OCI-LY7 (cell line): Measurements from ENCODE around the gene ANKRD45. TPM values are rescaled to one million over a fixed set of nuclear protein-coding genes. Genes with fewer than 3 reads are reported as not detected.
"Not testable (repeated sequence)": the region's sequence is repeated elsewhere in the genome, so short reads cannot be mapped to it uniquely, and the experiment has no call there.

Source experiments
- BruUV-seq: library from RNA; stranded (reverse); fragments of 400-500 nt; replicated peaks from 2 replicates; lab custom pipeline; 2021; lab: Mats Ljungman, UMichigan
- CTCF ChIA-PET: fragments of 300-600 bp; sonication (Branson Sonifier 250); formaldehyde crosslinking; loops from one replicate; lab custom pipeline; 2022; ENCODE audit warnings: antibody characterized with exemption; ENCODE audit not compliant: unreplicated experiment; lab: Charles Lee
- POLR2A ChIA-PET: fragments of 300-600 bp; sonication (Branson Sonifier 250); formaldehyde crosslinking; loops from one replicate; lab custom pipeline; 2022; ENCODE audit warnings: antibody characterized with exemption; lab: Charles Lee
- DNase-seq: peaks from one replicate; pipeline ENCODE4 v3.0.0-alpha.2; 2015; ENCODE audit warnings: low spot score
- H2AFZ ChIP-seq: fragments of 200-600 bp; sonication (generic), shearing (Covaris generic); 2 replicates; pipeline ENCODE4 v1.6.1; 2014; ENCODE audit warnings: mild to moderate bottlenecking, antibody characterized with exemption, low read length, moderate library complexity
- H3K27ac ChIP-seq: fragments of 200-600 bp; sonication (generic); 2 replicates; pipeline ENCODE4 v1.5.1; 2014; ENCODE audit warnings: mixed run types, low read depth, mild to moderate bottlenecking, moderate library complexity, low read length, inconsistent platforms; ENCODE audit not compliant: poor library complexity, severe bottlenecking
- H3K36me3 ChIP-seq: fragments of 200-600 bp; sonication (generic); 2 replicates; pipeline ENCODE4 v1.6.1; 2014; ENCODE audit warnings: mild to moderate bottlenecking, antibody characterized with exemption, low read length, moderate library complexity, mixed read lengths; ENCODE audit not compliant: insufficient read depth
- H3K4me1 ChIP-seq: fragments of 200-600 bp; sonication (generic); 2 replicates; pipeline ENCODE4 v1.5.1; 2014; ENCODE audit warnings: mild to moderate bottlenecking, low read length; ENCODE audit not compliant: insufficient read depth, poor library complexity, severe bottlenecking
- H3K4me2 ChIP-seq: fragments of 200-600 bp; sonication (generic); 2 replicates; pipeline ENCODE4 v1.6.1; 2014; ENCODE audit warnings: mild to moderate bottlenecking, low read length
- H3K4me3 ChIP-seq: fragments of 200-600 bp; sonication (generic); 2 replicates; pipeline ENCODE4 v1.5.1; 2014; ENCODE audit warnings: mild to moderate bottlenecking, low read depth, low read length; ENCODE audit not compliant: poor library complexity, severe bottlenecking
- H3K79me2 ChIP-seq: fragments of 200-600 bp; sonication (generic); 2 replicates; pipeline ENCODE4 v1.6.1; 2016; ENCODE audit warnings: low read depth, mild to moderate bottlenecking, low read length, moderate library complexity, mixed read lengths; ENCODE audit not compliant: insufficient read depth
- H3K9me2 ChIP-seq: fragments of 200-600 bp; sonication (generic); 2 replicates; pipeline ENCODE4 v1.6.1; 2016; ENCODE audit warnings: mild to moderate bottlenecking, low read length, mixed read lengths; ENCODE audit not compliant: insufficient read depth
- H3K9me3 ChIP-seq: fragments of 200-600 bp; sonication (generic); 2 replicates; pipeline ENCODE4 v1.6.1; 2014; ENCODE audit warnings: mild to moderate bottlenecking, mixed run types, low read length, mixed read lengths
- H4K20me1 ChIP-seq: fragments of 200-600 bp; sonication (generic); 2 replicates; pipeline ENCODE4 v1.6.1; 2014; ENCODE audit warnings: mild to moderate bottlenecking, antibody characterized with exemption, low read length, moderate library complexity, mixed read lengths; ENCODE audit not compliant: insufficient read depth
- EZH2phosphoT487 ChIP-seq: fragments of 200-600 bp; sonication (generic); IDR thresholded peaks from 2 replicates; pipeline ENCODE4 v1.6.1; 2018; ENCODE audit warnings: low read depth, borderline replicate concordance, mild to moderate bottlenecking, mixed run types, antibody characterized with exemption, low read length, moderate library complexity, mixed read lengths
- intact Hi-C: fragments of 100-400 bp; cut with micrococcal nuclease; formaldehyde crosslinking; loops from one replicate; pipeline ENCODE4 v1.10.0; 2022; ENCODE audit not compliant: unreplicated experiment
- total RNA-seq, 2 experiments: library from RNA; depleted of rRNA in 1 of 2; stranded (reverse); fragments of >200 nt in 1 of 2; shearing (Covaris generic) in 1 of 2; gene quantifications; 2 replicates each; pipeline ENCODE4 v1.2.3, GENCODE V29; 2014 to 2022
- TF ChIP-seq, protein P1 (sequence below): fragments of 200-600 bp; sonication (generic); conservative IDR thresholded peaks from 2 replicates; pipeline ENCODE4 v1.5.1; 2014; ENCODE audit warnings: mild to moderate bottlenecking, antibody characterized with exemption, low read length, moderate library complexity, mixed read lengths

Gene ANKRD45
- total RNA-seq, 2 experiments from 2014 or later = 0.30 TPM; not detected in 1

DNA sequence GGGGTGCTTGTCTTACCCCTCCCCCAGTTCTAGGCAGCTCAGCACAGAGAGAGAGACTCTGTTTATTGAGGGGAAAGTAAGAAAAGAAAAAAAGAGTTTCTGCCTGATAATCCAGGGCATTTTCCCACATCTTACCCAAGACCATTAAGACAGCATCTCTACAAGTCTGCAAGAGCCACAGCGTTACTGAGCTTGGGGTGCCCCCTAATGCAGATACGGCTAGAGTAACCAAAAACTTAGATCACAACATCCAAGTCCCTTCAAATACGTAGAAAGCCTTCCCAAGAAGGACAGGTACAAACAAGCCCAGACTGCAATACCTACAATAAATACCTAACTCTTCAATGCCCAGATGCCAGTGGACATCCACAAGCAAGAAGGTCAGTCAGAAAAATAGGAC, 40.8 kb downstream of the ANKRD45 start:
- Histone ChIP-seq H3K9me2 (no peaks in the 10 kb centered on the region), H3K27ac (no peak overlapping the region), H3K9me3 (no peaks in the 10 kb centered on the region), H3K4me1 (no peaks in the 10 kb centered on the region), H3K36me3 (no peaks in the 10 kb centered on the region), H2AFZ (no peak overlapping the region), H3K4me3 (no peak overlapping the region), H3K4me2 (no peak overlapping the region), H3K79me2 (no peaks in the 10 kb centered on the region), H4K20me1 (no peaks in the 10 kb centered on the region)
- no peak for DNase-seq
- TF ChIP-seq, protein P1, sequence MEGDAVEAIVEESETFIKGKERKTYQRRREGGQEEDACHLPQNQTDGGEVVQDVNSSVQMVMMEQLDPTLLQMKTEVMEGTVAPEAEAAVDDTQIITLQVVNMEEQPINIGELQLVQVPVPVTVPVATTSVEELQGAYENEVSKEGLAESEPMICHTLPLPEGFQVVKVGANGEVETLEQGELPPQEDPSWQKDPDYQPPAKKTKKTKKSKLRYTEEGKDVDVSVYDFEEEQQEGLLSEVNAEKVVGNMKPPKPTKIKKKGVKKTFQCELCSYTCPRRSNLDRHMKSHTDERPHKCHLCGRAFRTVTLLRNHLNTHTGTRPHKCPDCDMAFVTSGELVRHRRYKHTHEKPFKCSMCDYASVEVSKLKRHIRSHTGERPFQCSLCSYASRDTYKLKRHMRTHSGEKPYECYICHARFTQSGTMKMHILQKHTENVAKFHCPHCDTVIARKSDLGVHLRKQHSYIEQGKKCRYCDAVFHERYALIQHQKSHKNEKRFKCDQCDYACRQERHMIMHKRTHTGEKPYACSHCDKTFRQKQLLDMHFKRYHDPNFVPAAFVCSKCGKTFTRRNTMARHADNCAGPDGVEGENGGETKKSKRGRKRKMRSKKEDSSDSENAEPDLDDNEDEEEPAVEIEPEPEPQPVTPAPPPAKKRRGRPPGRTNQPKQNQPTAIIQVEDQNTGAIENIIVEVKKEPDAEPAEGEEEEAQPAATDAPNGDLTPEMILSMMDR = no peak
- no peak for TF ChIP-seq EZH2phosphoT487
- BruUV-seq = no TSS peak
- ChIA-PET POLR2A (no interaction called here), CTCF (no interaction called here)
- intact Hi-C loops = no loop called here

DNA sequence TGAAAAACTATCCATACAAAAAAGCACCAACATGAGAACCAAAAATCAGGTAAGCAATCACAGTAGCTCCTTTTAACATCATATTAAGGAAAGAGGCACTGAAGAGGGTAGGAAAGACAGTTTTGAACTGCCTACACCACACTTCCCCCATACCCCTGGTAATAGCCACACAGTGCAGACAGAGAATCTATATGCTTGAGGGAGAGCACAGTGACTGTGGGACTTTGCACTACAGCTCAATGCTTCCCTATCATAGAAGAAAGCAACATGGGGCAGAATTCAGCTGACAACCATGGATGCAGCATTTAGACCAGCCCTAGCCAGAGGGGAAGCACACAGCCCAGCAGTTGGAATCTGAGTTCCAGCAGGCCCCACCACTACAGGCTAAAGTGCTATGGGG, 42.4 kb downstream of the ANKRD45 start:
- Histone ChIP-seq H4K20me1 (no peaks in the 10 kb centered on the region), H3K9me2 (no peaks in the 10 kb centered on the region), H3K79me2 (no peaks in the 10 kb centered on the region), H3K36me3 (no peaks in the 10 kb centered on the region), H3K4me3 (no peak overlapping the region), H2AFZ (no peak overlapping the region), H3K9me3 (no peaks in the 10 kb centered on the region), H3K4me2 (no peak overlapping the region), H3K4me1 (no peaks in the 10 kb centered on the region), H3K27ac (no peak overlapping the region)
- DNase-seq = no peak
- no peak for TF ChIP-seq EZH2phosphoT487
- TF ChIP-seq, protein P1 = no peak
- POLR2A ChIA-PET = interaction anchor here (0.6 kb wide), 1 partner anchor 16 kb away, joined by 6 read pairs; no protein-coding TSS in a partner anchor
- BruUV-seq = no TSS peak
- CTCF ChIA-PET = no interaction called here
- intact Hi-C loops = no loop called here

- no peak overlapping the region for H2AFZ ChIP-seq
- BruUV-seq = no TSS peak
- no peak overlapping the region for H3K27ac ChIP-seq
- H3K4me2 ChIP-seq = no peak overlapping the region
- H3K36me3 ChIP-seq = no peaks in the 10 kb centered on the region
- H3K9me3 ChIP-seq = no peaks in the 10 kb centered on the region
- no peak for TF ChIP-seq EZH2phosphoT487
- TF ChIP-seq, protein P1 = no peak
- no peaks in the 10 kb centered on the region for H4K20me1 ChIP-seq
- H3K9me2 ChIP-seq = no peaks in the 10 kb centered on the region
- H3K4me3 ChIP-seq = no peak overlapping the region
- POLR2A ChIA-PET = no interaction called here
- intact Hi-C loops = no loop called here
- H3K79me2 ChIP-seq = no peaks in the 10 kb centered on the region
- no peaks in the 10 kb centered on the region for H3K4me1 ChIP-seq
- CTCF ChIA-PET = no interaction called here
- DNase-seq = no peak
These were observed 52.8 kb downstream of the ANKRD45 start for GRCh38 chr1:173616859-173617258.

DNA sequence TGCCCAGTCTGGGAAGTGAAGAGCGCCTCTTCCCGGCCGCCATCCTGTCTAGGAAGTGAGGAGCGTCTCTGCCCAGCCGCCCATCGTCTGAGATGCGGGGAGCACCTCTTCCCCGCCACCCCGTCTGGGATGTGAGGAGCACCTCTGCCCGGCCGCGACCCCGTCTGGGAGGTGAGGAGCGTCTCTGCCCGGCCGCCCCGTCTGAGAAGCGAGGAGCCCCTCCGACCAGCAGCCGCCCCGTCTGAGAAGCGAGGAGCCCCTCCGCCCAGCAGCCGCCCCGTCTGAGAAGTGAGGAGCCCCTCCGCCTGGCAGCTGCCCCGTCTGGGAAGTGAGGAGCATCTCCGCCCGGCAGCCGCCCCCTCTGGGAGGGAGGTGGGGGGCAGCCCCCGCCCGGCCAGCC, 56.6 kb downstream of the ANKRD45 start:
- H3K4me3 ChIP-seq, H3K27ac ChIP-seq, POLR2A ChIA-PET, DNase-seq, H3K9me2 ChIP-seq, H4K20me1 ChIP-seq, H3K79me2 ChIP-seq, H3K4me2 ChIP-seq, H2AFZ ChIP-seq, H3K36me3 ChIP-seq, BruUV-seq, intact Hi-C loops, H3K9me3 ChIP-seq, CTCF ChIA-PET, H3K4me1 ChIP-seq: not testable (repeated sequence)
